Heart left ventricle (tissue), 13 donors: ENCODE results near the gene PSTPIP1.
"Not testable (repeated sequence)": the region's sequence is repeated elsewhere in the genome, so short reads cannot be mapped to it uniquely, and the experiment has no call there.

Experiments used
- POLR2A ChIP-seq, 2 donors: fragments of 450-650 bp; IDR thresholded peaks; one replicate each; pipeline ENCODE4 v1.6.1; 2017; ENCODE audit warnings: antibody characterized with exemption in 2 of 2, mild to moderate bottlenecking in 2 of 2, moderate library complexity in 2 of 2
- TF ChIP-seq, protein P1 (sequence below), 12 donors: fragments of 200-600 bp; sonication (generic) in 4 of 12; IDR thresholded peaks; one replicate each; pipeline versions ENCODE4 v1.5.0 to v1.8.0; 2018 to 2022; ENCODE audit warnings: antibody characterized with exemption in 12 of 12, mild to moderate bottlenecking in 5 of 12
- donor health status: ischemic (EF 13 %, LVEDD 7.1; RV severe dilation, severe dysfunction).
- donor health status: DM: no; HTN: yes; CAD: no.
- donor health status: DM: no; HTN: no; CAD: no.
- donor health status: ischemic (EF 25% LVEDD 6.9; RV normal size, moderate dysfunction).
- donor health status: ischemic (EF 25% LVEDD 5.7; RV mildly dilated, moderate dysfunction).
- donor health status: ischemic (EF 35%, LVEDD 5.7; RV mildly dilated, moderate dysfunction).
- donor health status: nonischemic (EF 11% LVEDD 7.7; RV severe dilation, severe dysfunction).
- donor health status: DM: yes; HTN: yes; CAD: no.
- donor health status: PGD.
- donor health status: ischemic (EF 29% LVEDD 5.4; RV normal size, mild dysfunction).
- donor health status: nonischemic (EF 23%, LVEDD 6.1; RV moderate dilation, normal function).

DNA sequence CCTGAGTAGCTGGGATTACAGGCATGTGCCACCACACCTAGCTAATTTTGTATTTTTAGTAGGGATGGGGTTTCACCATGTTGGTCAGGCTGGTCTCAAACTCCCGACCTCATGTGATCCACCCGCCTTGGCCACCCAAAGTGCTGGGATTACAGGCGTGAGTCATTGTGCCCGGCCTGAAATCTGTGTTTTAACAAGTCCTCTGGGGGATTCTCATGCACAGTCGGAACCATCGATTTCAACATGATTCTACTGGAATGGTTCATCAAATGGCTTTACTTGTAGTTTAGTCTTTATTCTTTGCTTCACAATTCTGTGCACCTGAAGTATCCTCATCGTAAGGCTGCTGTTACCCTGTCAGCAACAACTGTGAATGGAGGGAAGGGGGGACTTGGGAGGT lies 28.9 kb upstream of the PSTPIP1 start:
- TF ChIP-seq, protein P1, sequence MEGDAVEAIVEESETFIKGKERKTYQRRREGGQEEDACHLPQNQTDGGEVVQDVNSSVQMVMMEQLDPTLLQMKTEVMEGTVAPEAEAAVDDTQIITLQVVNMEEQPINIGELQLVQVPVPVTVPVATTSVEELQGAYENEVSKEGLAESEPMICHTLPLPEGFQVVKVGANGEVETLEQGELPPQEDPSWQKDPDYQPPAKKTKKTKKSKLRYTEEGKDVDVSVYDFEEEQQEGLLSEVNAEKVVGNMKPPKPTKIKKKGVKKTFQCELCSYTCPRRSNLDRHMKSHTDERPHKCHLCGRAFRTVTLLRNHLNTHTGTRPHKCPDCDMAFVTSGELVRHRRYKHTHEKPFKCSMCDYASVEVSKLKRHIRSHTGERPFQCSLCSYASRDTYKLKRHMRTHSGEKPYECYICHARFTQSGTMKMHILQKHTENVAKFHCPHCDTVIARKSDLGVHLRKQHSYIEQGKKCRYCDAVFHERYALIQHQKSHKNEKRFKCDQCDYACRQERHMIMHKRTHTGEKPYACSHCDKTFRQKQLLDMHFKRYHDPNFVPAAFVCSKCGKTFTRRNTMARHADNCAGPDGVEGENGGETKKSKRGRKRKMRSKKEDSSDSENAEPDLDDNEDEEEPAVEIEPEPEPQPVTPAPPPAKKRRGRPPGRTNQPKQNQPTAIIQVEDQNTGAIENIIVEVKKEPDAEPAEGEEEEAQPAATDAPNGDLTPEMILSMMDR (IDR thresholded peaks at IDR 0.05), result not testable (repeated sequence)
- TF ChIP-seq POLR2A (IDR thresholded peaks at IDR 0.05), result not testable (repeated sequence)
